ENCODE data around the gene RBFOX2.

The RBFOX2 gene

DNA sequence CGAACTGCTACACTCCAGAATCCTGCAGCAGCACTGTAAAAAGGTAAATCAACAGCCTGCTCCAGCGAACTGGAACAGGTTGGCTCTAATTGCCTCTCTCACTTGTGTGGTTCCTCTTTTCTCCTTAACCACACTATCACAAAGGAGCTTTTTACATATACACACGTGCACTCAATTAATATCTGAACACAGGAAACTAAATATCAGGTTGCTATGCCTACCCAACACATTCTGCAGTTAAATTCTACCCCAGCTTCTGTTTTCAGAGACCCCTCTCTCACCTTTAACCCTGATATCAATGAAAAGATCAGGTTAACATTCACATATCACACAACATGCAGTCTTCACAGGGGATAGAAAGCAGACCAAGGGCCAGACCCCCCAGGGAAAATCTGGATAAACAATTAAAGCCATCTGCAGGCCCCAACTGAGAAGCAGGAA, 11.0 kb downstream of the RBFOX2 start:
- H3K4me3 ChIP-seq (ENCODE audit: low read length), result no peak overlapping the region
- DNase-seq (ENCODE audit: low read depth), result no peak
- TF ChIP-seq, protein P1, sequence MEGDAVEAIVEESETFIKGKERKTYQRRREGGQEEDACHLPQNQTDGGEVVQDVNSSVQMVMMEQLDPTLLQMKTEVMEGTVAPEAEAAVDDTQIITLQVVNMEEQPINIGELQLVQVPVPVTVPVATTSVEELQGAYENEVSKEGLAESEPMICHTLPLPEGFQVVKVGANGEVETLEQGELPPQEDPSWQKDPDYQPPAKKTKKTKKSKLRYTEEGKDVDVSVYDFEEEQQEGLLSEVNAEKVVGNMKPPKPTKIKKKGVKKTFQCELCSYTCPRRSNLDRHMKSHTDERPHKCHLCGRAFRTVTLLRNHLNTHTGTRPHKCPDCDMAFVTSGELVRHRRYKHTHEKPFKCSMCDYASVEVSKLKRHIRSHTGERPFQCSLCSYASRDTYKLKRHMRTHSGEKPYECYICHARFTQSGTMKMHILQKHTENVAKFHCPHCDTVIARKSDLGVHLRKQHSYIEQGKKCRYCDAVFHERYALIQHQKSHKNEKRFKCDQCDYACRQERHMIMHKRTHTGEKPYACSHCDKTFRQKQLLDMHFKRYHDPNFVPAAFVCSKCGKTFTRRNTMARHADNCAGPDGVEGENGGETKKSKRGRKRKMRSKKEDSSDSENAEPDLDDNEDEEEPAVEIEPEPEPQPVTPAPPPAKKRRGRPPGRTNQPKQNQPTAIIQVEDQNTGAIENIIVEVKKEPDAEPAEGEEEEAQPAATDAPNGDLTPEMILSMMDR (conservative IDR thresholded peaks at IDR 0.05; ENCODE audit: low read length), result no peak

DNA sequence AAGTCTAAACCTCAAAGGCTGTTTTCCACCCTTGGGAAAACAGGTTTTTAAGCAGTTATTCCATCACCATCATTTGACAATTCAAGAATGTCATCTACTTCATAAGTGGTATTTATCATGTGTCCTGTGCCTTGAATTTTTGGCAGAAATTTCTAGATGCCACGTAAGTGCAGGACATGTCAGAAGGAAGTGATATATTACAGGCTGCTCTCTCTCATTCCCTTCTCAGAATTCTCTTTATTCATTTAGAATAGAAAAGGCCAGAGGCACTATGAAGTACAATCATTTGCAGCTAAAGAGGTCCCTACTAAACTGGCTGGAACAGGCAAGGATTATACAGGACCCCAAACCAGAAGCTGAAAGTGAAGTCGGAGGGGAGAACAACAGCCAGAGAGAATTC, 11.9 kb downstream of the RBFOX2 start:
- no peak overlapping the region for H3K4me3 ChIP-seq (ENCODE audit: low read length)
- peak; percentile 47 for DNase-seq (ENCODE audit: low read depth)
- TF ChIP-seq, protein P1 (conservative IDR thresholded peaks at IDR 0.05; ENCODE audit: low read length), result no peak

DNA sequence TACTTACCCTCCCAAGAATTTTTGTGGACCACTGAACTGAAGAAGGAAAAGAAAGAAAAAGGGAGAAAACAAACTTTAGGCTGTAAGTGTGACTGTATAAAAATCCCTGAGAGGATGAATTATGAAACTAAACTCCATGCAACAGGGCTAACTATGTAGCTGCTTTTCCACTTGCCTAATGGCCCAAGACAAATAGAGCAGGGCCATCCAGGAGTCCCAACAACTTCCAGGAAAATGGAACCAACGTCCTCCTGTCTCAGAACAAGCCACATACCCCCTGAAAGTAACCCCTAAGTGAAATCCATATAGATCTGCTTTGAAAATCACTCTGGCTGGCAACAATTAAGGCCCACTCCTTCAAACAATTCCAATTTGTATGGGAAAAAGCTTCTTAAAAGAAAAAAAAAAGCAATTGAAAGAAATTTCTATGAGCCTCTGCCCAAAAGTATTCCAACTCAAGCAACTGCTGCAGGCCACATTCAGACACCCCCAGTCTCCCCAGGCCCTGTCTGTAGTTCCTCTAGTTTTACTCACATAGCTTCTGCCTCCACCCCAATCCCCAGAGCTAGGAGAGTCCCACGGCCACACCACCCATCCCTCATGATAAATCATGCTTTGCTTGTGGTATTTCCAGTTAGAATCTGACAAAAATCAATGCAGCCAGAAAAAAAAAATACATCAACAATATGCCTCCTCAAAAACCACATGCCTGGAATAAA, 12.7 kb downstream of the RBFOX2 start:
- DNase-seq (ENCODE audit: low read depth), result peak; percentile 43
- TF ChIP-seq, protein P1 (conservative IDR thresholded peaks at IDR 0.05; ENCODE audit: low read length), result no peak
- H3K4me3 ChIP-seq (ENCODE audit: low read length), result no peak overlapping the region

DNA sequence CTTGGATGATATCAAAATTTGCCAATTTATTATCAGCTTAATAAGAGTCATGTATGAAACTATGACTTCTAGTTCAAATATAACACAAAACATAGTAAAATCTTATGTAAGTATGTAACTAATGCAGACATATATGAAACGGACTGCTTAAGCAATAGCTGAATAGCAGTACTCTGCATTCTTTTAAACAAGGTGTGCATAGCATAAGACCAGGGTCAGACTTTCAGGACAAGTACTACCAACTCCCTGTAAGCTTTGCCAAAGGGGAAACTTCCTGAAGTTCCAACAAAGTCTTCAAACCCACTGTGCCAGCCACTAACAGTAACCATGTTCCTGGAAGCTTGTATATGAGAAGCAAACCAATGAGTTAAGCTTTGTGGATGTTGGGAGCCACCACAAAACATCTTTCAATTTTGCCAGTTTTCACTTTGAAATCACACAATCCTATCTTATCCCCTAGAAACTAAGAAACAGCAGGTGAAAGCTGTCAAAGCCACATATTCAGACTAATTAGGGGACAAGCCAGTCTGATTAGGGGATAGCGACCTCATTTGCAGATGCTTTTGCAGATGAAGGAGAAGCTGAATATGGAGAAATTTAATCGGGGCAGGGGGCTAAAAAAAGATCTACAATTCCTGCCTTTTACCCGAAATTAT, 13.3 kb downstream of the RBFOX2 start:
- H3K4me3 ChIP-seq (ENCODE audit: low read length), result no peak overlapping the region
- TF ChIP-seq, protein P1 (conservative IDR thresholded peaks at IDR 0.05; ENCODE audit: low read length), result no peak
- no peak for DNase-seq (ENCODE audit: low read depth)

DNA sequence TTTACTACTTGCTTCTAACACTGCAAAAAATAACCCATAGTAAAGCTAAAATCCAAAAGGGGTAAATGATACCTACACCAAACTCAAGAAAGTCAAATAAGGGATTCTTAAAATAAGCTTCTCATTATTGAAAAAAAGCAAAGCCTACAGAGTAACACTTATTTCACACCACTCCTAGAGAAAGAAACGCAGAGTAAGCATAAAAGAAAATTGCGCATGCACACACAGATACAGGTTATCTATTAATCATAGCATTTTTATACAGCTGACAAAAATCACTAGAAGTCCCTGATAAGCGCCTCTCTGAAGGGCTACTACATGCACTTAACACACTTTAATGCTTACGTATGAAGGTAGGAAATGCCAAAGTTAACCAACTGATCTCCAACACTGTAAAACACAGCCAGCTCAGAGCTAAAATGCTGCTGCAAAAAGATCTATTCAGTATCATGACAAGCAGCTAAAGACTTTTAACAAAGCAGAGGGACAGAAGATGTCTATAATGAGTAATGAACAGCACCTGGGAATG, 14.0 kb downstream of the RBFOX2 start:
- no peak for DNase-seq (ENCODE audit: low read depth)
- TF ChIP-seq, protein P1 (conservative IDR thresholded peaks at IDR 0.05; ENCODE audit: low read length), result no peak
- no peak overlapping the region for H3K4me3 ChIP-seq (ENCODE audit: low read length)

DNA sequence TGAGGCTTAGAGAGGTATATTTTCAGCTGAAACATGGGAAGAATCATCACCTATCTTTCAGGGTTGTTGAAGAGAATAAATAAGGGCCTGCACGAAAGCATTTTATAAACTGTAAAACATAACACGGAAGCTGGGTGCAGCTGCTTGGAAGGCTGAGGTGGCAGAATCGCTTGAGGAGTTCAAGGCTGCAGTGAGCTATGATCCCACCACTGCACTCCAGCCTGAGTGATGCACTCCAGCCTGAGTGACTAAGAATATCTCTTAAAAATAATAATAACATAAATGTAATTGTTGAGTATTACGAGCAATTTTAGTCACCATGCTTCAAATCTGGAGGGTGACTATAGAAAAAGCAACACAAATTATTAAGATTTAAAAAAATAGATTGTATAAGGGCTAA, 16.3 kb downstream of the RBFOX2 start:
- no peak for DNase-seq (ENCODE audit: low read depth)
- TF ChIP-seq, protein P1 (conservative IDR thresholded peaks at IDR 0.05; ENCODE audit: low read length), result no peak
- H3K4me3 ChIP-seq (ENCODE audit: low read length), result no peak overlapping the region

DNA sequence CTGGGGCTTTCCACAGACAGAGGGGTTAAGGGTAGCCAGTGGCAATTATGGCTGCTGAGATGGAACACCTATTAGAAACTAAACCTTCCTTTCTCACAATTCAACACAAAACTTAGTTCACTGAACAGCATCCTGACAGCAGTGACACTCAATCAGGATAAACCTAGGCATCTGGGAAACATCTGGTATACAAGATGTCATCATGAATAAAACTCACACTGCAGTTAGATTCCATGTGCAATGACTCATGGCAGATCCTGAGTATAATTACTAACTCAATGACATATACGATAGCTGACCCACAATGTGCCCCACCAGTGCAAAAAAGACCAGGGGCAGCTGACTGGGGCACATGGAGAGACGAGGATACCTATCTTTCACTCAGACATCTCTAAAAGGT, 17.7 kb downstream of the RBFOX2 start:
- TF ChIP-seq, protein P1 (conservative IDR thresholded peaks at IDR 0.05; ENCODE audit: low read length), result no peak
- DNase-seq (ENCODE audit: low read depth), result peak; percentile 87
- H3K4me3 ChIP-seq (ENCODE audit: low read length), result no peak overlapping the region
